Stimulated activated naive CD4-positive, alpha-beta T cell treated with Interleukin-2 at 50 U/mL for 16 hours (primary cell): ENCODE results near the gene ACTR6.

Source experiments
- DNase-seq: peaks from one replicate; lab custom pipeline; 2025; lab: John Stamatoyannopoulos, UW

The ACTR6 gene

GRCh38 chr12:100267603-100268281 lies 67.1 kb downstream of the ACTR6 start:
- DNase-seq: peak; percentile 9

GRCh38 chr12:100268835-100269564 lies 68.4 kb downstream of the ACTR6 start:
- DNase-seq: no peak

- DNase-seq: no peak
Observed at GRCh38 chr12:100273782-100274181, 73.2 kb downstream of the ACTR6 start.
